T-cell (primary cell): Measurements from ENCODE around the gene IP6K1. TPM values are rescaled to one million over a fixed set of nuclear protein-coding genes. Genes with fewer than 3 reads are reported as not detected.
A peak's percentile ranks its signal among the peaks of the same experiment; 100 is the strongest.

Experiments used
- ATAC-seq, 4 experiments: fragments of 200-7000 bp in 3 of 4; fragments of 150-1000 bp in 1 of 4; cut with Tn5 transposase; replicated peaks in 1 of 4; 1 replicate in 3 of 4; 2 replicates in 1 of 4; pipeline ENCODE4 v1.10.0; 2021; ENCODE audit warnings: moderate library complexity in 3 of 4, mild to moderate bottlenecking in 2 of 4, moderate number of reproducible peaks in 1 of 4
- CTCF ChIA-PET, 2 donors: fragments of 300-600 bp; sonication (Branson Sonifier 250); formaldehyde crosslinking; loops; one replicate each; lab custom pipeline; 2022; ENCODE audit warnings: antibody characterized with exemption in 2 of 2; lab: Charles Lee
- POLR2A ChIA-PET, 2 donors: fragments of 300-600 bp; sonication (Branson Sonifier 250); formaldehyde crosslinking; loops; one replicate each; lab custom pipeline; 2022; ENCODE audit warnings: antibody characterized with exemption in 2 of 2; lab: Charles Lee
- DNase-seq, 35 experiments: peaks; one replicate each; pipeline versions ENCODE4 v3.0.0 to v3.0.0-alpha.2; 2013 to 2023
- H3K27ac ChIP-seq: one replicate; pipeline ENCODE4 v1.5.1; 2013; ENCODE audit warnings: low read length
- H3K27me3 ChIP-seq, 2 experiments: replicated peaks in 1 of 2; 1 replicate in 1 of 2; 2 replicates in 1 of 2; pipeline versions ENCODE4 v1.6.1 to v1.7.0; 2013; ENCODE audit warnings: low read length in 1 of 2, mixed read lengths in 1 of 2; ENCODE audit not compliant: control insufficient read depth in 2 of 2, insufficient read depth in 2 of 2; ENCODE audit errors: extremely low read depth in 1 of 2
- H3K36me3 ChIP-seq, 2 donors: 1 replicate in 1 of 2; 2 replicates in 1 of 2; pipeline versions ENCODE4 v1.6.1 to v1.7.0; 2013; ENCODE audit warnings: low read length in 1 of 2; ENCODE audit not compliant: control insufficient read depth in 2 of 2, insufficient read depth in 1 of 2; ENCODE audit errors: extremely low read depth in 1 of 2
- H3K4me1 ChIP-seq, 2 experiments: 1 replicate in 1 of 2; 2 replicates in 1 of 2; pipeline versions ENCODE4 v1.6.1 to v1.7.0; 2013; ENCODE audit warnings: low read length in 2 of 2, mixed read lengths in 1 of 2; ENCODE audit not compliant: insufficient read depth in 2 of 2, control insufficient read depth in 1 of 2; ENCODE audit errors: extremely low read depth in 1 of 2
- H3K4me3 ChIP-seq, 2 donors: 1 replicate in 1 of 2; 2 replicates in 1 of 2; pipeline versions ENCODE4 v1.5.1 to v1.7.0; 2013; ENCODE audit warnings: mild to moderate bottlenecking in 2 of 2, low read length in 1 of 2, moderate library complexity in 1 of 2; ENCODE audit not compliant: control insufficient read depth in 1 of 2; ENCODE audit errors: extremely low read depth in 1 of 2
- H3K9me3 ChIP-seq: 2 replicates; pipeline ENCODE4 v1.7.0; 2013
- H3K27ac Mint-ChIP-seq, 2 donors: one replicate each; pipeline ENCODE4 v1.8.0; 2020 to 2021; ENCODE audit warnings: mild to moderate bottlenecking in 2 of 2, mixed read lengths in 2 of 2
- H3K27me3 Mint-ChIP-seq, 2 donors: one replicate each; pipeline ENCODE4 v1.8.0; 2021 to 2022; ENCODE audit warnings: mixed read lengths in 2 of 2
- H3K36me3 Mint-ChIP-seq: one replicate; pipeline ENCODE4 v1.8.0; 2021; ENCODE audit warnings: mixed read lengths
- H3K4me1 Mint-ChIP-seq, 3 donors: one replicate each; pipeline ENCODE4 v1.8.0; 2020 to 2022; ENCODE audit warnings: mixed read lengths in 3 of 3, mild to moderate bottlenecking in 1 of 3
- H3K4me3 Mint-ChIP-seq, 3 donors: one replicate each; pipeline ENCODE4 v1.8.0; 2020 to 2022; ENCODE audit warnings: mild to moderate bottlenecking in 3 of 3, mixed read lengths in 3 of 3, moderate library complexity in 3 of 3
- H3K9me3 Mint-ChIP-seq, 3 donors: one replicate each; pipeline ENCODE4 v1.8.0; 2020 to 2022; ENCODE audit warnings: mixed read lengths in 3 of 3
- WGBS: methylation state at CpG from one replicate; pipeline ENCODE4 v1.1.5; 2013; ENCODE audit warnings: missing lambda C conversion rate; ENCODE audit not compliant: insufficient coverage; 5-methylcytosine and 5-hydroxymethylcytosine counted together
- total RNA-seq, 35 experiments: library from RNA in 6 of 35; stranded (reverse) in 6 of 35; fragments of 120-200 nt in 1 of 35; gene quantifications; one replicate each; pipeline versions ENCODE4 v1.2.1 to v1.2.4 and lab custom pipeline; 2013 to 2026

Gene IP6K1
- total RNA-seq, 5 donors from 2014 or later (not counting 1 experiment from before 2014, with no cell fraction given), result 31.6 to 62.2 (median 57.0) TPM

DNA sequence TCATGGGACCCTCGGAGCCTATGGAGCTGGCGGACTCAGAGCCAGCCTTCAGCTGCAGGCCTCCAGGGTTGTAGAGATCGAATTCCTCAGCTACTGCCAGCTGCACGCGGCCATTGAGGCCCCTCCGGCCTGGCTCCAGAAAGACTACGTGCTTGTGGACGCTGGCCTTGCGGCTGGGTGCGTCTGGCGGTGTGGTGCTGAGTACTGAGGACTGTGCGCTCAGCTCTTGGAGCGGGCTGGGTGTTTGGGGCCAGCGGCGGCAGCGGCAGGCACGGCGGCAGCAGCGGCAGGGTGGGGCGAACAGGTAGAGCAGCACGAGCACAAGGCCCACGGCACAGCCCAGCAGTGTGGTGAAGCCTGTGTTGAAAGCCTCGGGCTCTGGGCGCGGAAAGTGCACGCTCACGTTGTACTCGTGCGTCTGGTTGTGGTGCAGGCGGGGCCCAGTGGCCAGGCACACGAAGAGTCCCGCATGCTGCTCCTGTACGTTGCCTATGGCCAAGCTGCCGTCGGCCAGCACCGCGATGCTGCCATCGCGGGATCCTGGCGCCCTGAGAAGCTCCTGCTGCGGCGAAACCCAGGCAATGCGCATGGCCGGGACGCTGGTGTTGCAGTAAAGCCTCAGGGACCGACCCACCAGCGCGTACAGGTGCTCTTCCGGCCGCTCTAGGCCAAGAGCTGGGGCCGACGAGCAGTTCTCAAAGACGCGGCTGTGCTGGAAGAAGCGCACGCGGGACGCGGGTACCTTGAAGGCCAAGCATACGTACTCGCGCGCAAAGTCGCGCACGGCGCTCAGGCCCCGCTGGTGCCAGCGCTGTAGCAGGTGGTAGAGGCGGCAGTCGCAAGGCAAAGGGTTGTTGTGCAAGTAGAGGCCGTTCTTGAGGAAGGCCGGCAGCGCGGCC is 68.1 kb downstream of the IP6K1 start:
- H3K36me3 ChIP-seq, result peaks cover 5 to 22% of the 10 kb centered on the region in 2 donors
- peak overlapping the region in 1 of 2 donors; percentile 93 for H3K27ac Mint-ChIP-seq
- CTCF ChIA-PET, result no interaction called here
- POLR2A ChIA-PET, result no interaction called here
- H3K36me3 Mint-ChIP-seq, result peaks cover 4% of the 10 kb centered on the region
- H3K4me1 Mint-ChIP-seq, result peaks cover 28 to 37% (median 35%) of the 10 kb centered on the region in 3 donors
- H3K4me1 ChIP-seq, result peaks cover 3 to 43% of the 10 kb centered on the region in 2 experiments
- H3K9me3 Mint-ChIP-seq, result no peaks in the 10 kb centered on the region
- no peak overlapping the region for H3K27ac ChIP-seq
- peak overlapping the region; percentile 86 to 92 (median 88) for H3K4me3 Mint-ChIP-seq
- DNase-seq, result no peak
- peak overlapping the region; percentile 80 to 81 for H3K4me3 ChIP-seq
- no peaks in the 10 kb centered on the region for H3K9me3 ChIP-seq
- H3K27me3 ChIP-seq, result no peaks in the 10 kb centered on the region
- ATAC-seq, result no peak
- H3K27me3 Mint-ChIP-seq, result no peaks in the 10 kb centered on the region
- 92% methylated on average over 74 of the region's 75 CpGs for WGBS

DNA sequence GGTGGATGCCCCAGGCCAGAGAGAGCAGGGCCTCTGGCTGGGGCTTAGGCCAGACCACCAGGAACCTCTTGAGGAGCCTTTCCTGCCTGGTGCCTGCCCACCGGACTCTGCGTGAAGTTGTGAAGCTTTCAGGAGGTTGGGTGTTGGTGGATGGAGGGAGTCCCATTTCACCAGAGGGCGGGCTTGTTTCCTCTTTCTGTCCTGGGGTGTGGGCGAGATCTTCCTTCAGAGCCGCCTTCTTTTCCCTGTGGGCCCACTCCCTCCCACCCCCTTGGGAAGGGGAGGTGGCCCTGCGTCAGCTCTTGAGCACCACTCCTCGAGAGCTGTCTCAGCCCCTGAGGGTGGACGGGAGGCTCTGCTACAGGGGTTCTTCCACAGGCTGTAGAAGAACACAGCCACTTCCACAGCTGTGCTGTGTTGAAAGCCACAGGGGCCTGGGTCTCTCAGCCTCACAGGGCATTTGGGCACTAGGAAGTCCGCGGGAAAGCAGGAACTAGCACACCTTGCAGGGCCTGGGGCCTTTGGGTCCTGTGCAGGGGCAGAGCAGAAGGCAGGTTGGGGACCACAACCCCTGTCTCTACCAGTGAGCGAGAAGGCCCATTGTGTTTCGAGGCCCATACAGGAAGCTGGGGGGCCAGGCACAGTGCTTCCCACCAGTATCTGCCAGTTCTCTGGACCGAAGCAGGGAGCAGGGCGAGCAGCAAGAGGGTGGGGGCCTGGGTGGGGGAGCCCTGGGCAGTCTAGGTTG is 69.0 kb downstream of the IP6K1 start:
- ChIA-PET CTCF (no interaction called here), POLR2A (no interaction called here)
- WGBS, result over 99% methylated on average over 10 of the region's 14 CpGs
- no peak for ATAC-seq
- H3K4me3 ChIP-seq, result no peak overlapping the region
- DNase-seq, result no peak
- Mint-ChIP-seq H3K4me3 (peak overlapping the region; percentile 21 to 92 (median 21)), H3K36me3 (peaks cover 4% of the 10 kb centered on the region), H3K27ac (no peak overlapping the region), H3K27me3 (no peaks in the 10 kb centered on the region), H3K4me1 (peaks cover 27 to 31% (median 29%) of the 10 kb centered on the region in 3 donors), H3K9me3 (no peaks in the 10 kb centered on the region)
- H3K27me3 ChIP-seq, result no peaks in the 10 kb centered on the region
- H3K4me1 ChIP-seq, result peaks cover 3 to 43% of the 10 kb centered on the region in 2 experiments
- no peak overlapping the region for H3K27ac ChIP-seq
- peaks cover 5 to 17% of the 10 kb centered on the region in 2 donors for H3K36me3 ChIP-seq
- no peaks in the 10 kb centered on the region for H3K9me3 ChIP-seq

DNA sequence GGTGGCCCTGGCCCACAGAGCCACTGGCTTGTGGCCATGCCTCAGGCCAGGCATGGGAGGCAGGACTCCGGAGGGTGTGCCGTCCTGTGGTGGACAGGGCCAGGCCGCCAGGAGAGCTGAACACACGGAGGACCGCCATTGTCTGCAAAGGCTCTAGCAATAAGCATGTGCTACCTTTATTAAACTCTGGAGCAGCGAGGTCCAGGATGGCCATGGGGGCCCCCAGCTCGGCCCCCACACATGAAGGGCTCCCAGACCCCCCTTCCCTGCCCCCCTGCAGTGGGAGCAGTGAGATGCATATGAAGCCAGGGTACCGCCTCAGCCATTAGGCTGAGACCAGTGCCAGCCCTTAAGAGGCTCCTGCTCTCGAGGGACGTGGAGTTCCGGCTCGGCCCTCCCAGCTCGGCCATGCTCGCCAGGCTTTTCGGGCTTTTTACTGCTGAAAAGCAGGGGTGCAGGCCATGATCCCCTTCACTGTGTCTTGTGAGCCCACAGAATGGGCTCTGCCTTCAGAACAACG is 69.6 kb downstream of the IP6K1 start:
- CTCF ChIA-PET, result no interaction called here
- DNase-seq (no peak), ATAC-seq (no peak)
- H3K36me3 Mint-ChIP-seq, result peaks cover 4% of the 10 kb centered on the region
- POLR2A ChIA-PET, result no interaction called here
- no peaks in the 10 kb centered on the region for H3K9me3 Mint-ChIP-seq
- Histone ChIP-seq H3K27ac (no peak overlapping the region), H3K27me3 (no peaks in the 10 kb centered on the region), H3K4me1 (peaks cover 3 to 44% of the 10 kb centered on the region in 2 experiments), H3K9me3 (no peaks in the 10 kb centered on the region), H3K36me3 (peaks cover 5 to 11% of the 10 kb centered on the region in 2 donors), H3K4me3 (no peak overlapping the region)
- H3K4me3 Mint-ChIP-seq, result no peak overlapping the region
- H3K27ac Mint-ChIP-seq, result no peak overlapping the region
- 95% methylated on average over 13 of the region's 16 CpGs for WGBS
- no peaks in the 10 kb centered on the region for H3K27me3 Mint-ChIP-seq
- H3K4me1 Mint-ChIP-seq, result peaks cover 26 to 30% (median 28%) of the 10 kb centered on the region in 3 donors

DNA sequence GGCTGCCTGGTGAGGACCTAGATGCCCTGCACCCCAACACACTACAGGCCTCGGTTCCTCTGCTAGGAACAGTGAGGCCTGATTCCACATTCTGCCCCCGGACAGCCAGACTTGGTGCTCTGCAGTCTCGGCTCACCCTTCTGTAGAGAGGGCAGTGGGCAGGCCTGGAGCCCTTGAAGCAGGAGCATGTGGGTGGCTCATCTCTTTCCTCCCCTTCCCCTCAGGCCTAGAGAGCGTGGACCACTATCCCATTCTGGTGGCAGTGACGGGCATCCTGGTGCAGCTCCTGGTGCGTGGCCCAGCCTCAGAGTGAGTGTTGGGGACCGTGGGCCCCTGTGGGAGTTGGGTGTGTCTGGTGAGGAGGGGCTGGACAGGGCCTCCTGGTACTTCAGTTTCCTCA is 70.2 kb downstream of the IP6K1 start:
- Mint-ChIP-seq H3K4me3 (no peak overlapping the region), H3K27me3 (no peaks in the 10 kb centered on the region), H3K9me3 (no peaks in the 10 kb centered on the region), H3K36me3 (peaks cover 1% of the 10 kb centered on the region), H3K4me1 (peaks cover 26 to 31% (median 28%) of the 10 kb centered on the region in 3 donors), H3K27ac (no peak overlapping the region)
- H3K27me3 ChIP-seq, result no peaks in the 10 kb centered on the region
- H3K4me3 ChIP-seq, result no peak overlapping the region
- peaks cover 5 to 9% of the 10 kb centered on the region in 2 donors for H3K36me3 ChIP-seq
- DNase-seq, result no peak
- ChIA-PET POLR2A (no interaction called here), CTCF (interaction anchor here in 1 of 2 donors (0.5 kb wide), 1 partner anchor 138 kb away, joined by 3 read pairs; no protein-coding TSS in a partner anchor)
- no peak for ATAC-seq
- WGBS, result 94% methylated on average over 2 of the region's 7 CpGs
- H3K9me3 ChIP-seq, result no peaks in the 10 kb centered on the region
- no peak overlapping the region for H3K27ac ChIP-seq
- peaks cover 3 to 44% of the 10 kb centered on the region in 2 experiments for H3K4me1 ChIP-seq

DNA sequence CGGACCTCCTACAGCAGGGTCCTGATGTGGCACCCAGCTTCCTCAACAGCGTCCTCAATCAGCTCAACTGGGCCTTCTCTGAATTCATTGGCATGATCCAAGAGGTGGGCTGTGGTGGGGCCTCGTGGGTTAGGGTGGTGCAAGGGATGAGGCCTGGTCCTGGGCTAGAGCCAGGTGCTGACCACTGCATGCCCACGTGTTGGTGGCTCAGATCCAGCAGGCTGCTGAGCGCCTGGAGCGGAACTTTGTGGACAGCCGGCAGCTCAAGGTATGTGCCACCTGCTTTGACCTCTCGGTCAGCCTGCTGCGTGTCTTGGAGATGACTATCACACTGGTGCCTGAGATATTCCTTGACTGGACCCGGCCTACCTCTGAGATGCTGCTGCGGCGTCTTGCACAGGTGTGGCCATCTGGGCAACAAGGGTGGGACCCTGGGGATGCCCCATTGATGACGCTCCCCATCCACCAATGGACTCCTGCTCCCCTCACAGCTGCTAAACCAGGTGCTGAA is 70.7 kb downstream of the IP6K1 start:
- Mint-ChIP-seq H3K27ac (no peak overlapping the region), H3K4me3 (no peak overlapping the region), H3K36me3 (no peaks in the 10 kb centered on the region), H3K4me1 (peaks cover 23 to 27% (median 25%) of the 10 kb centered on the region in 3 donors), H3K9me3 (no peaks in the 10 kb centered on the region), H3K27me3 (no peaks in the 10 kb centered on the region)
- CTCF ChIA-PET, result no interaction called here
- H3K27ac ChIP-seq, result no peak overlapping the region
- H3K9me3 ChIP-seq, result no peaks in the 10 kb centered on the region
- POLR2A ChIA-PET, result no interaction called here
- 94% methylated on average over 11 of the region's 13 CpGs for WGBS
- DNase-seq, result no peak
- peaks cover 5 to 10% of the 10 kb centered on the region in 2 donors for H3K36me3 ChIP-seq
- no peak overlapping the region for H3K4me3 ChIP-seq
- peaks cover 3 to 44% of the 10 kb centered on the region in 2 experiments for H3K4me1 ChIP-seq
- no peak for ATAC-seq
- no peaks in the 10 kb centered on the region for H3K27me3 ChIP-seq
